Measurements from ENCODE around the gene IDI2.

IDI2 gene

GRCh38 chr10:1003884-1004670, 21.6 kb downstream of the IDI2 start:
- no peak for DNase-seq

- DNase-seq: no peak
Observed at GRCh38 chr10:1002425-1003006, 23.1 kb downstream of the IDI2 start.

- no peak for DNase-seq
Observed at GRCh38 chr10:997266-998022, 28.2 kb downstream of the IDI2 start.

GRCh38 chr10:996031-996430, 29.6 kb downstream of the IDI2 start:
- no peak for DNase-seq

GRCh38 chr10:995559-995926, 30.1 kb downstream of the IDI2 start:
- no peak for DNase-seq

GRCh38 chr10:994836-995558, 30.7 kb downstream of the IDI2 start:
- no peak for DNase-seq

GRCh38 chr10:992871-993270, 32.8 kb downstream of the IDI2 start:
- no peak for DNase-seq

GRCh38 chr10:992467-992866, 33.2 kb downstream of the IDI2 start:
- DNase-seq: no peak

GRCh38 chr10:990808-991207, 34.9 kb downstream of the IDI2 start:
- no peak for DNase-seq

GRCh38 chr10:988667-989545, 36.8 kb downstream of the IDI2 start:
- no peak for DNase-seq

GRCh38 chr10:987870-988666, 37.6 kb downstream of the IDI2 start, which contains the start of gene GTPBP4:
TSS of gene GTPBP4 (plus strand) at chr10:988434. CDS start at chr10:988480, 46 bp downstream.
- DNase-seq: peak; percentile 91

- no peak for DNase-seq
Observed at GRCh38 chr10:987620-987869, 38.1 kb downstream of the IDI2 start.

- DNase-seq: no peak
Observed at GRCh38 chr10:986881-987619, 38.6 kb downstream of the IDI2 start.

GRCh38 chr10:986137-986825, 39.4 kb downstream of the IDI2 start:
- no peak for DNase-seq

- DNase-seq: no peak
Observed at GRCh38 chr10:985361-985760, 40.3 kb downstream of the IDI2 start.

- DNase-seq: no peak
Observed at GRCh38 chr10:983971-984655, 41.5 kb downstream of the IDI2 start.

GRCh38 chr10:983401-983800, 42.3 kb downstream of the IDI2 start:
- DNase-seq: no peak

GRCh38 chr10:980468-981093, 45.1 kb downstream of the IDI2 start:
- no peak for DNase-seq

GRCh38 chr10:978826-979421, 46.7 kb downstream of the IDI2 start:
- no peak for DNase-seq
